ENCODE results near the gene DESI2. TPM values are rescaled to one million over a fixed set of nuclear protein-coding genes. Genes with fewer than 3 reads are reported as not detected.
"Not testable (repeated sequence)": the region's sequence is repeated elsewhere in the genome, so short reads cannot be mapped to it uniquely, and the experiment has no call there.

DESI2 gene
- total RNA-seq, 2 experiments from 2014 or later = 34.5 to 36.1 TPM

- CTCF ChIA-PET = no interaction called here
- POLR2A ChIA-PET = no interaction called here
These were observed 46.8 kb downstream of the DESI2 start for GRCh38 chr1:244699741-244700140.

DNA sequence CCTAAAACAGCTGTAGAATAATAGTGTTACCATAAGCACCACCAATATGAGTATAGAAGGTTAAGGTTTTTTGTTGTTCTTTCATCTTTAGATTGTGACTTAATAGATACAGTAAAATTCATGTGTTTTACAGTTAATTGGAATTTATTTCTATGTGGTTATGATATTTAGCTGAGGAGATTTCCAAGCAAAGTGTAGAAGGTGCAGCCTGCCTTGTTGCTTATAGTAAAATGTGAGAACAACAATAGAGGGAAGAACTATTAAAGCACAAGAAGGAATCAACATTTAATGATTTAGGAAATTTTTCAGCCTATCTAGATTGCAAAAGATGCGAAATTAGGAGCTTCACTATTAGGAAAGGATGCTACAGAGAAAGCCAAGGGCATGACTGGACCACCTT lies 47.9 kb downstream of the DESI2 start:
- ChIA-PET POLR2A (no interaction called here), CTCF (no interaction called here)

DNA sequence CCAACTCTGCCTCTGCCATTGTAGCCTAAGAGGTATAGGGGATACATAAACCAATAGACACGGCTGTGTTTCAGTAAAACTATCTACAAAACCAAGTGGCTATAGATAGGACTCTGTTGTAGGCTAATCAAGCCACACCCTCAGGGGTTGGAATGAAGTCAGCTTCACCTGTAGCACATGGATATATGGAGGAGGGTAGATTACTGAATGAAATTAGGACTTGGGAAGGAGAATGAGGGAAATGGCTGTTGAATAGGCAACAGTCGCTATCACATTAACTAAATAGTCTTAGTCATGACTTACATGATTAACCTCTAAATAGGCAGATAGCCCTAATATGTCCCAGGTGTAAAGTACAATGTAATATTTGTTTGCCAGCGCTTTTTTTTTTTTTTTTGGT lies 49.7 kb downstream of the DESI2 start:
- ChIA-PET CTCF (no interaction called here), POLR2A (no interaction called here)

DNA sequence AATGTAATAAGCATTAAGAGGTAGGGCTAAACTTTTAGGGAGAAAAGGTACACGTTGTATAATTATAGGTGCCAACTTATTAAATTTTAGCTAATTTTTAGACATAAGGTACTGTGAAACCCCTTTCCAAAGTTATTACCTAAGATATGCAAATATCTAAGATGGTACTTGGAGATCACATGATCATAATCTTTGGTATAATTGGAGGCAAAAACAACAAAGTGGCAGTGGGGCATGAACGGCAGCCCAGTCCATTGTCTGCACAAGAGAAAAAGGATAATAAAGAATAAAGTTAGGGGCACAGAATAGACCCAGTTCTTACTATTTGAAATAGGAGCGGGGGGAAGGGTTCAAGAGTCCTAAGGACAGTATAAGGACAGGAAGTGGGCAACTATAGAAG lies 51.2 kb downstream of the DESI2 start:
- ChIA-PET CTCF (no interaction called here), POLR2A (no interaction called here)

GRCh38 chr1:244705261-244706234 lies 52.6 kb downstream of the DESI2 start:
- POLR2A ChIA-PET = no interaction called here

DNA sequence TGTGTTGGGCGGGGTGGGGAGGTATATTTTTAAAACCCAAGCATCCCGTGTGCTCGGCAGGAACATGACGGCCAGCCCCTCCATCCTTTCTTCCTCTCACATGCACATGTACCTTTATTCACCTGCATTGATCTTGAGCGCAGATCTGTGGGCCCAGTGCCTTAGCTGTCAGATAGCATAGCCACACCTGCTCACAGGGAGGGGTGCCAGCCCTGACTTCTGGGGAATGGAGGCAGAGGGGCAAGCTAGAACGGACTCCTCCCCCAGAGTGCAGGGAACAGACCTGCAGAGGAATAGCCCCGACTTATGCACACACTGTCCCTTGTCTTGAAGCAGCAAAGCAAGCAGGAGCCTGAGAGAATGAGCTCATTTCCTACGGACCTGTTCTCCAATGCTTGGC lies 56.1 kb downstream of the DESI2 start:
- CTCF ChIA-PET = no interaction called here

More at GRCh38 chr1:244705261-244706234, 52.6 kb downstream of the DESI2 start:
- CTCF ChIA-PET = no interaction called here

DNA sequence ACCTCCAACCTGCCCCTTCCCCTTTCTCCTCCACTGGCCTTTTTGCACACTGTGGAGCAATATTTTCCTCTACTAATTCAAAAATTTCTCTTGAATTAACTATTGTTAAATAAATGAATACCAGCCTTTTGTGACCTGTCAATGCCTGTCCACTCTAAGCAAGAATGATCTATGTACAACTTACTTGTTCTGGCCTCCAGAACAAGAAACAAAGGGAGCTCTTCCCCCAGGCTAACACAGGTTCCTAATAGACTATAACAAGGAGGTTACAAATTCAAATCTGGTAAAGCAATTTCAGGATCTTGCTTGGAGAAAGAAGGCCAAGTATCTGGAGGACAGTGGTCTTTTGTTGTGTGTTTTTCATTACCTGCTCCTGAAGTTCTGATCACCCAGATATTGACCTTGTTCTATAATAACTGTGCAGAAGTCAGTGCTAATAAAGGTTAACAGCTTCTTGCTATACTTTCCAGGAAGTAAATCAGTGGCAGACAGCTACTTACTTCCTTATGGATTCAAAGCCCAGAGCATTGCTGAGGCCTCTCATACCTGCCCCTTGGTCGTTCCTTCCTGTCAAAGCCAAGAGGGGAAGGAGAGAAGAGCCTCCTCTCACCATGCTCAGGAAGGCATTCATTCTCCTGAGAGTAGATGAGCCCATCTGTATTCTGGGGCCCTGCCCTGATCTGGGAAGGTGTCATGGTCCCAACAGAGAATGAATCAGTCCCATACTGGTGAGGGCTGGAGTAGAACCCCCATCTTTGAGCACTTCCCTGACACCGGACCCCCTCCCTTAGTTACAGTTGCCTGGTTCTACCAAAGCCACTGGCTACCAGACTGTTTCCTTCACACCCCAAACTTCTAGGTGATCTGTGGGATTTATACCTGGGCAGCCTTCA lies 56.8 kb downstream of the DESI2 start:
- ChIA-PET POLR2A (interaction anchor here (1.1 kb wide), 1 partner anchor 20 kb away, joined by 3 read pairs; no protein-coding TSS in a partner anchor), CTCF (no interaction called here)

More for the DNA sequence above, 56.1 kb downstream of the DESI2 start:
- POLR2A ChIA-PET = interaction anchor here (1.1 kb wide), 1 partner anchor 21 kb away, joined by 3 read pairs; no protein-coding TSS in a partner anchor

DNA sequence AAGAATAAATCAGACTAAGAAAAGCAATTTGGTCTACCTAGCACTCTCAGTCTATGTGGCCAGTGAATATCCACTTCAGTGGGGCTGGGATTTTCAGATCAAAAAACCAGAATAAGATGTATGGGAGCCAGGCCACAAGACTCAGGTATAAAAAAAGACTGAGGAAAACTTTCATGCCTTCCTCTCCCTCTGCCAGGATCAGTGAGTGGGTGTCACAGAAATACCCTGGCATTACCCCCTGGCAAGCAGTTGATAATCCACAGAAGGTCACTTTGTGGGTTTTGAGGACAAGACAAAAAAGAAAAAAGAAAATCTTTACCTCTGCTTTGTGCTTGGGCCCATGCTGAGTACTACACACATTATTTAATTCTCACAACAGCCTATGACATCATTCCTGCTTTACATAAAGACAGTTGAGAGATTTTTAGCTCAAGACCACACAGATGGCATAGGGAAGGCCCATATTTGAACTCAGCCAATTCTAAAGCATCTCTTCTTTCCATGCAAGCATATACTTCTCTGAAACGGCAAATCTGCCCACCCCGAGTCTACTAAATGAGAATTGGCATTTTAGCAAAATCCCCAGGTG lies 57.6 kb downstream of the DESI2 start:
- CTCF ChIA-PET = no interaction called here

DNA sequence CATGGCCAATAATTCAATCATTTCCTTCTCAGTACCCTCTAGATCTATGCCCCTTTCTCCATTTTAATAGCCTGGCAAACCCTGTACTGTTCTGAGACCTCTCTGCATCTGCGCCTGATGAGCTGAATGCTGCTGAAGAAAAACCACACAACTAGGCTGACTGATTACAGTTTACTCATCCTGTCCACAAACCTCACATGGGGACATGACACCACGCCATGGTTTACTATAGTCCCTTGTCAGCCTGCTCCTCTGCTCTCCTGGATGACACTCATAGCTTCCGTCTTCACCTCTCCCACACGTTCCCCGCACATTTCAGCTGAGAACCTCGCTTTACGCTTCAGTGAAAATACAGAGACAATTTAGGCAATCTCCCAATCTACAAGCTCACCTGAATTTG lies 59.7 kb downstream of the DESI2 start:
- CTCF ChIA-PET = no interaction called here
- POLR2A ChIA-PET = no interaction called here

More for the DNA sequence above, 57.6 kb downstream of the DESI2 start:
- POLR2A ChIA-PET = no interaction called here

DNA sequence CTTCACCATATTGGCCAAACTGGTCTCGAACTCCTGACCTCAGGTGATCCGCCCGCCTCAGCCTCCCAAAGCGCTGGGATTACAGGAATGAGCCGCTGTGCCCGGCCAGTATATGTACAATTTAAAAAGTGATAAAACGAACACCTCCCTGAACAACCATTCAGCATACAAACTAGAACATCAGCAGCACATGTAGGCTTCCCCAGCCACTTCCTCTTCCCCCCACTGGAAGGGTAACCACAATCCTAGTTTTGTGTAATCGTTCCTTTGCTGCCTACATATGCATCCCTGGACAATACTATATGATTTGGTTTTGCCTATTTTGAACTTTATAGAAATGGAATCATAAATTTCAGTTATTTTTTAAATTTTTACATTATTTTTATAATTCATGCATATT lies 60.4 kb downstream of the DESI2 start:
- ChIA-PET POLR2A (no interaction called here), CTCF (no interaction called here)

- CTCF ChIA-PET = no interaction called here
- POLR2A ChIA-PET = no interaction called here
These were observed 75.0 kb downstream of the DESI2 start for GRCh38 chr1:244727871-244728474.

DNA sequence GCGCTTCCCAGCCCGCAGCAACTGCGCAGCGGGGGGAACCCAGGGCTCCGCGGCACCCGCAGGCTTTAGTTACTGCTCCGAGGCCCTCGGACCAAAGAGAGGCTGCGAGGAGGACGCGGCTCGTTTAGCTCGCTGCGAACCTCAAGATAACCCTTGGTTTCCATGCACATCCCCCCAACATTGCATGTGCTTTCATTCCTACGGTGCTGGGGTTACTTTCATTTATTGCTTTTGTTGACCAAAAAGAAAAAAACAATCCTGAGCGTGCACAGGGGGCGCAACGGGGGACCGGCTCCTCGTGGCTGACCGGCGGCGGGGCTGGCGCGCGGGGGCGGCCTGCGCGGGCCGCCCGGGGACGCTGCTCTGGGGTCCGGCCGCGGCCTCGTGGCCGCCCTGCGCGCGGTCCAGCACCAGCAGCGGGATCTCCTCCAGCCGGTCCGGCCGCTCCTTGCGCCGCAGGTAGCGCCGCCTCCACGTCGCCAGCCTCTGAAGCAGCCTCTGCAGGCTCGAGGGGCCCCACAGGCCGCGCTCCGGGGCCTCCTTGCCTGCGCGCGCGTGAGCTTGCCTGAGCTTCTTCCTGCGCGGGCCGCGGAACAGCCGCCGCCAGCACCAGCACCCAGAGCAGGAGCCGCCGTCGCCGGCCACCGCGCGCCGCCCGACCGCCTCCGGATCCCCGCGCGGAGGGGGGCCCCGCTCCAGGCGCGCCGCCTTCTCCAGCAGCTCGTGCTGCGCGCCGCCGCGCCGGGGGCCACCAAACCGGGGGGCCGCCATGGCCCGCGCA lies 77.4 kb downstream of the DESI2 start:
- CTCF ChIA-PET = interaction anchor here (0.7 kb wide), 1 partner anchor 261 kb away, joined by 5 read pairs; no protein-coding TSS in a partner anchor
- POLR2A ChIA-PET = interaction anchor here (0.6 to 1.0 kb wide), 3 partner anchors 21 to 766 kb away, joined by 3 read pairs; no protein-coding TSS in a partner anchor

DNA sequence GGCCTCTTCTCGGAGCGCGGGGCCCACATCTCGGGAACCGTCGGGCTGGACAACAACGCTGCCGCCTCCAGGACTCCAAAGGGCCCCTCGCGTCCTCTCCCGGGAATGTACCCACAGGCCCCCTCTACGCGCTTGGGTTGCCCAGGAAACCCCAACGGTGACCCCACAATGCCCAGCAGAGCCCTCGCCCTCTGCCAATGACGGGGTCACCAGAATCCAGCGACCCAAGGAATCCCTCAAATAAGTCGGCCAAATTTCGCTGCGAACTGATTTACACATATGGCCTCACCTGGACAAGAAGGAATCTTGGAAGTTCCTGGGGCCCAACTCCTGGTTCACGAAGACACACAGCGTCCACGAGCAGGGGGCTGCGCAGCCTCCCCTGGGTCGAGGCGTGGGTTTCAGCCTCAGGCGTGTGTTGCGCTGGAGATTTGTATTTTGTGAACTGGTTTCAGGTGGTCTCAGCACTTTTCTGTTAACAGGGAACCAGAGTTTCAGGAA lies 78.1 kb downstream of the DESI2 start:
- CTCF ChIA-PET = no interaction called here
- POLR2A ChIA-PET = no interaction called here

GRCh38 chr1:244731651-244732050 lies 78.7 kb downstream of the DESI2 start:
- CTCF ChIA-PET = no interaction called here
- POLR2A ChIA-PET = no interaction called here

GRCh38 chr1:244732851-244733450 lies 80.0 kb downstream of the DESI2 start:
- CTCF ChIA-PET = no interaction called here
- POLR2A ChIA-PET = no interaction called here

DNA sequence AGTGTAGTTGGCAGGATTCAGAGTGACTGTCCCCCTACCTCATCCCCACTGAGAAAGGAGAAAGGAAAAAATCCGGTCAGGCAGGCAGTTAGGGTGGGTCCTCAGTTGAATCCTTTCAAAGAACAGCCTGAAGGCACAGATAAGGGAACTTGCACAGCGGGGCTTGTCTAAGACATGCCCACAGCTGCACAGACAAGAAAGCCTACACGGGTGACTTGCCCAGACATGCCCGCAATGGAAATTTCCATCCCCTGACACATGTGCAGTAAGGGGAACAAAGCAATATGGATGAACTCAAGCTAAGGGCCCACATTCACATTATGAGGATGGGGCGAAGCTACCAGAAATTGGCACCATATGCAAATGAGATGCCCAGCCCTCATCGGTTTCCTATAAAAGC lies 82.5 kb downstream of the DESI2 start:
- CTCF ChIA-PET = interaction anchor here (1.2 kb wide), 1 partner anchor 11 kb away, joined by 3 read pairs; no protein-coding TSS in a partner anchor
- POLR2A ChIA-PET = no interaction called here

DNA sequence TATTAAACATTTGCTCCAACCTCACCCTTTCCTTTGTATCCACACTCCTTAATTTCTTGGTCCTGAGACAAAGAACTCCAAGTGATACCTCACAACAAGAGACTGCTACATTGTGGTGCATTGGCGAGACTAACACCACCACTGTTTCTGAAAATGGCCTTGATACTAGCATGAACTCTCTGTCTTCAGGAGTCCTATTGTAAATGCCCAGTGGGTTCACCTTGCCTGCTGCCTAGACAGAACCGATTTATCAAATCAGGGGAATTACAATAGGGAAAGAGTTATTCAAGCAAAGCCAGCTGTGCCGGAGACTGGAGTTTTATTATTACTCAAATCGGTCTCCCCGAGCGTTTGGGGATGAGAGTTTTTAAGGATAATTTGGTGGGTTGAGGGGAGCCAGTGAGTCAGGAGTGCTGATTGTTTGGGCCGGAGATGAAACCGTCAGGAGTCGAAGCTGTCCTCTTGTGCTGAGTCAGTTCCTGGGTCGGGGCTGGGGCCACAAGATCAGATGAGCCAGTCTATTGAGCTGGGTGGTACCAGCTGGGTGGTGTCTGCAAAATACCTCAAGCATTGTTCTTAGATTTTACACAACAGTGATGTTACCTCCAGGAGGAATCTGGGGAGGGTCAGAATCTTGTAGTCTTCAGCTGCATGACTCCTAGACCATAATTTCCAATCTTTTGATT lies 83.1 kb downstream of the DESI2 start:
- POLR2A ChIA-PET = no interaction called here
- CTCF ChIA-PET = interaction anchor here (1.2 kb wide), 1 partner anchor 11 kb away, joined by 3 read pairs; no protein-coding TSS in a partner anchor

- CTCF ChIA-PET = not testable (repeated sequence)
These were observed 86.2 kb downstream of the DESI2 start for GRCh38 chr1:244739140-244739539.

More at GRCh38 chr1:244739140-244739539, 86.2 kb downstream of the DESI2 start:
- POLR2A ChIA-PET = interaction anchor here (0.6 kb wide), 1 partner anchor 405 kb away, joined by 7 read pairs; no protein-coding TSS in a partner anchor

Measured in activated CD8-positive, alpha-beta memory T cell treated with anti-CD3 and anti-CD28 coated beads for 36 hours (primary cell).